GM12878 (cell line): Measurements from ENCODE around the gene SRRM2. TPM values are rescaled to one million over a fixed set of nuclear protein-coding genes. Genes with fewer than 3 reads are reported as not detected.

Source experiments
- ATAC-seq: fragments of 200-7000 bp; cut with Tn5 transposase; 3 replicates; pipeline ENCODE4 v1.9.1; 2020; ENCODE audit warnings: mild to moderate bottlenecking, moderate library complexity
- BruUV-seq: library from RNA; stranded (reverse); fragments of 400-500 nt; replicated peaks from 2 replicates; lab custom pipeline; 2021; lab: Mats Ljungman, UMichigan
- CTCF ChIA-PET: fragments of 300-600 bp; sonication (Branson Sonifier 250); formaldehyde crosslinking; extraction: SDS; loops from one replicate; lab custom pipeline; 2021; ENCODE audit warnings: inconsistent platforms; lab: Yijun Ruan, JAX
- POLR2A ChIA-PET: fragments of 350-600 bp; formaldehyde crosslinking; extraction: SDS; loops from one replicate; lab custom pipeline; 2021; ENCODE audit warnings: inconsistent platforms; lab: Charles Lee
- RAD21 ChIA-PET: fragments of 300-600 bp; sonication (Branson Sonifier 250); formaldehyde crosslinking; loops from one replicate; lab custom pipeline; 2023; ENCODE audit warnings: antibody characterized with exemption; ENCODE audit not compliant: unreplicated experiment; lab: Charles Lee
- SMC1A ChIA-PET: fragments of 300-600 bp; sonication (Branson Sonifier 250); formaldehyde crosslinking; loops from one replicate; lab custom pipeline; 2023; ENCODE audit not compliant: unreplicated experiment, uncharacterized antibody; lab: Charles Lee
- DNase-seq: peaks from one replicate; pipeline ENCODE4 v3.0.0-alpha.2; 2011; ENCODE audit warnings: low read depth, low spot score
- FAIRE-seq: peaks from 3 replicates; lab custom pipeline; 2011; peaks lifted over from hg19 to GRCh38; lab: Jason Lieb, UNC
- H2AFZ ChIP-seq: 2 replicates; pipeline ENCODE4 v1.6.0; 2011; ENCODE audit warnings: low read depth, low read length, control low read depth; ENCODE audit not compliant: control insufficient read depth
- H3K27ac ChIP-seq: 2 replicates; pipeline ENCODE4 v1.5.1; 2011; ENCODE audit warnings: control low read depth; ENCODE audit not compliant: control insufficient read depth, insufficient read depth
- H3K27me3 ChIP-seq, 2 experiments: replicated peaks in 1 of 2; 2 replicates each; pipeline versions ENCODE4 v1.6.0 to v1.6.1; 2011; ENCODE audit warnings: low read length in 1 of 2; ENCODE audit not compliant: control insufficient read depth in 2 of 2, insufficient read depth in 2 of 2
- H3K36me3 ChIP-seq, 2 experiments: 2 replicates each; pipeline ENCODE4 v1.5.1; 2011; ENCODE audit warnings: low read length in 1 of 2; ENCODE audit not compliant: control insufficient read depth in 2 of 2, insufficient read depth in 2 of 2
- H3K4me1 ChIP-seq: 2 replicates; pipeline ENCODE4 v1.6.1; 2011; ENCODE audit warnings: mild to moderate bottlenecking, low read length, moderate library complexity, mixed read lengths; ENCODE audit not compliant: control insufficient read depth, insufficient read depth
- H3K4me2 ChIP-seq: 2 replicates; pipeline ENCODE4 v1.6.0; 2011; ENCODE audit warnings: control low read depth; ENCODE audit not compliant: control insufficient read depth, insufficient read depth
- H3K4me3 ChIP-seq: fragments of 200-600 bp; sonication (generic); 2 replicates; pipeline ENCODE4 v1.5.1; 2016
- H3K79me2 ChIP-seq: 2 replicates; pipeline ENCODE4 v1.6.0; 2011; ENCODE audit warnings: low read length; ENCODE audit not compliant: control insufficient read depth, insufficient read depth
- H3K9ac ChIP-seq: 2 replicates; pipeline ENCODE4 v1.8.0; 2011; ENCODE audit warnings: low read length, control low read depth, mixed read lengths; ENCODE audit not compliant: control insufficient read depth, insufficient read depth
- H3K9me3 ChIP-seq: replicated peaks from 3 replicates; pipeline ENCODE4 v1.5.1; 2011; ENCODE audit warnings: mild to moderate bottlenecking, low read length; ENCODE audit not compliant: control insufficient read depth, insufficient read depth
- H4K20me1 ChIP-seq: 2 replicates; pipeline ENCODE4 v1.6.0; 2011; ENCODE audit not compliant: control insufficient read depth, insufficient read depth
- BHLHE40 ChIP-seq, 2 experiments: fragments of 450-650 bp in 1 of 2; IDR thresholded peaks; 2 replicates each; pipeline ENCODE4 v1.6.1; 2011 to 2017; ENCODE audit warnings: low read depth in 2 of 2, borderline replicate concordance in 1 of 2, improper control_type of control experiment in 1 of 2, low read length in 1 of 2, mild to moderate bottlenecking in 1 of 2
- BMI1 ChIP-seq: fragments of 450-650 bp; IDR thresholded peaks from 2 replicates; pipeline ENCODE4 v1.6.1; 2016; ENCODE audit warnings: mild to moderate bottlenecking, moderate library complexity, borderline replicate concordance
- BRCA1 ChIP-seq: IDR thresholded peaks from 2 replicates; pipeline ENCODE4 v1.6.1; 2011; ENCODE audit warnings: low read depth, low read length, improper control_type of control experiment
- CEBPZ ChIP-seq: fragments of 150-350 bp; IDR thresholded peaks from 2 replicates; pipeline ENCODE4 v1.6.1; 2016; ENCODE audit warnings: low read depth, low read length
- CUX1 ChIP-seq: IDR thresholded peaks from 2 replicates; pipeline ENCODE4 v1.6.1; 2012; ENCODE audit warnings: improper control_type of control experiment, low read depth, low read length; ENCODE audit not compliant: insufficient replicate concordance
- EED ChIP-seq: sonication (generic); IDR thresholded peaks from 2 replicates; pipeline ENCODE4 v1.6.1; 2016; ENCODE audit warnings: antibody characterized with exemption, low read depth
- MAX ChIP-seq: IDR thresholded peaks from 2 replicates; pipeline ENCODE4 v1.6.1; 2012; ENCODE audit warnings: low read depth, low read length, improper control_type of control experiment
- PAX5 ChIP-seq: IDR thresholded peaks from 2 replicates; pipeline ENCODE4 v1.6.1; 2011; ENCODE audit warnings: low read depth, low read length, borderline replicate concordance
- RFX5 ChIP-seq: IDR thresholded peaks from 2 replicates; pipeline ENCODE4 v1.6.1; 2011; ENCODE audit warnings: low read depth, low read length, improper control_type of control experiment
- STAT1 ChIP-seq: fragments of 450-650 bp; conservative IDR thresholded peaks from 2 replicates; pipeline ENCODE4 v1.6.1; 2014; ENCODE audit warnings: antibody characterized with exemption, mild to moderate bottlenecking
- TAF1 ChIP-seq: IDR thresholded peaks from 2 replicates; pipeline ENCODE4 v1.6.1; 2011; ENCODE audit warnings: mild to moderate bottlenecking, low read depth, low read length, borderline replicate concordance
- ZNF592 ChIP-seq: fragments of 450-650 bp; IDR thresholded peaks from 2 replicates; pipeline ENCODE4 v1.6.1; 2017; ENCODE audit warnings: mild to moderate bottlenecking, moderate library complexity
- WGBS: methylation state at CpG from one replicate; pipeline ENCODE4 v1.1.6; 2016; ENCODE audit warnings: low lambda C conversion rate; ENCODE audit not compliant: insufficient replicate concordance, insufficient coverage; ENCODE audit errors: missing lambda C conversion rate; 5-methylcytosine and 5-hydroxymethylcytosine counted together
- in situ Hi-C: fragments of 300-500 bp; cut with MboI; formaldehyde crosslinking; loops from 9 replicates; pipeline ENCODE4 v1.14.3; 2018; ENCODE audit warnings: mixed read lengths
- intact Hi-C: fragments of 100-400 bp; cut with micrococcal nuclease; formaldehyde crosslinking; loops from one replicate; pipeline ENCODE4 v1.14.2; 2022; ENCODE audit not compliant: unreplicated experiment
- polyA plus RNA-seq, 11 experiments: library from polyadenylated mRNA; depleted of rRNA in 4 of 11; unstranded in 6 of 11; stranded (reverse) in 5 of 11; fragments of >200 nt; fragmentation: Nextera tagmentation in 4 of 11; fragmentation: Illumina TruSeq in 1 of 11; extraction: Ambion mirVana in 4 of 11; extraction: Trizol in 1 of 11; gene quantifications; 1 replicate in 1 of 11; 2 replicates in 10 of 11; pipeline versions ENCODE4 v1.2.1 to v1.2.3, GENCODE V29; 2011 to 2016; ENCODE audit warnings: inconsistent platforms in 2 of 11, missing spikeins in 2 of 11, low read depth in 1 of 11
- total RNA-seq, 4 experiments: library from RNA; depleted of rRNA in 3 of 4; stranded (reverse); fragments of >200 nt in 3 of 4; fragmentation: Illumina TruSeq in 1 of 4; extraction: Trizol in 1 of 4; gene quantifications; 2 replicates each; pipeline versions ENCODE4 v1.2.1 to v1.2.3, GENCODE V29; 2013 to 2021

Gene SRRM2
- total and polyA plus RNA-seq, 10 of the 15 experiments (the other 5 are each of a cell fraction or from before 2014, with no cell fraction given): 30.1 to 502 (median 196) TPM

- Histone ChIP-seq H3K79me2 (no peaks in the 10 kb centered on the region), H3K27ac (no peak overlapping the region), H3K4me3 (no peak overlapping the region), H3K4me2 (no peak overlapping the region), H3K36me3 (no peaks in the 10 kb centered on the region), H2AFZ (no peak overlapping the region), H3K27me3 (no peaks in the 10 kb centered on the region), H3K9ac (no peak overlapping the region), H4K20me1 (no peaks in the 10 kb centered on the region), H3K4me1 (no peaks in the 10 kb centered on the region), H3K9me3 (no peaks in the 10 kb centered on the region)
- ChIA-PET CTCF (no interaction called here), POLR2A (no interaction called here), RAD21 (no interaction called here), SMC1A (no interaction called here)
- intact Hi-C loops (no loop called here), in situ Hi-C loops (no loop called here)
- no TSS peak for BruUV-seq
- FAIRE-seq (no peak), ATAC-seq (no peak), DNase-seq (no peak)
- WGBS: 37% methylated on average over 5 of the region's 5 CpGs
- no peak for TF ChIP-seq STAT1
- TF ChIP-seq RFX5: no peak
- TF ChIP-seq PAX5: no peak
- TF ChIP-seq BMI1: no peak
- TF ChIP-seq CUX1: no peak
- no peak for TF ChIP-seq EED
- TF ChIP-seq BRCA1: no peak
- no peak for TF ChIP-seq BHLHE40 (IDR thresholded peaks at IDR 0.05; ENCODE audit: borderline replicate concordance in 1 of 2, low read depth in 2 of 2, low read length in 1 of 2)
- no peak for TF ChIP-seq CEBPZ
- TF ChIP-seq ZNF592: no peak
- TF ChIP-seq TAF1: no peak
- no peak for TF ChIP-seq MAX
Measured at GRCh38 chr16:2737238-2737605, 15.2 kb upstream of the SRRM2 start.
